HepG2 (cell line): ENCODE measurements around the gene CORO7. TPM values are rescaled to one million over a fixed set of nuclear protein-coding genes. Genes with fewer than 3 reads are reported as not detected.

Source experiments
- AFF4 ChIP-seq: sonication (generic); formaldehyde crosslinking; IDR thresholded peaks from 2 replicates; pipeline ENCODE4 v1.4.0; 2020; ENCODE audit warnings: missing genetic modification reagents
- ELF4 ChIP-seq: sonication (generic); formaldehyde crosslinking; IDR thresholded peaks from 2 replicates; pipeline ENCODE4 v1.5.0; 2020; ENCODE audit warnings: missing genetic modification reagents, mild to moderate bottlenecking, moderate library complexity, borderline replicate concordance
- GATAD2A ChIP-seq: IDR thresholded peaks from 2 replicates; pipeline ENCODE4 v1.6.1; 2016
- GLI4 ChIP-seq: sonication (generic); formaldehyde crosslinking; IDR thresholded peaks from 2 replicates; pipeline ENCODE4 v1.5.1; 2020; ENCODE audit warnings: missing genetic modification reagents, mild to moderate bottlenecking, moderate library complexity, borderline replicate concordance
- GLMP ChIP-seq: sonication (generic); formaldehyde crosslinking; IDR thresholded peaks from 2 replicates; pipeline ENCODE4 v1.9.0; 2021; ENCODE audit warnings: missing genetic modification reagents, mild to moderate bottlenecking, borderline replicate concordance
- HIVEP1 ChIP-seq: sonication (generic); formaldehyde crosslinking; IDR thresholded peaks from 2 replicates; pipeline ENCODE4 v1.4.0; 2020; ENCODE audit warnings: mild to moderate bottlenecking, missing genetic modification reagents
- LCORL ChIP-seq, 2 experiments: fragments of 450-650 bp in 1 of 2; sonication (generic) in 1 of 2; formaldehyde crosslinking in 1 of 2; IDR thresholded peaks; 2 replicates each; pipeline versions ENCODE4 v1.5.0 to v1.6.1; 2017 to 2020; ENCODE audit warnings: antibody characterized with exemption in 1 of 2, missing genetic modification reagents in 1 of 2
- MEIS2 ChIP-seq: sonication (generic); formaldehyde crosslinking; IDR thresholded peaks from 2 replicates; pipeline ENCODE4 v1.9.0; 2021; ENCODE audit warnings: mild to moderate bottlenecking, missing genetic modification reagents
- MTA1 ChIP-seq: sonication (generic); formaldehyde crosslinking; IDR thresholded peaks from 2 replicates; pipeline ENCODE4 v1.4.0; 2020; ENCODE audit warnings: missing genetic modification reagents, mild to moderate bottlenecking, borderline replicate concordance
- NCOA5 ChIP-seq: sonication (generic); formaldehyde crosslinking; IDR thresholded peaks from 2 replicates; pipeline ENCODE4 v1.4.0; 2020; ENCODE audit warnings: missing genetic modification reagents
- NFKB2 ChIP-seq: sonication (generic); formaldehyde crosslinking; IDR thresholded peaks from 2 replicates; pipeline ENCODE4 v1.4.0; 2020; ENCODE audit warnings: missing genetic modification reagents, borderline replicate concordance
- NR2F1 ChIP-seq, 2 experiments: fragments of 450-650 bp in 1 of 2; formaldehyde crosslinking in 1 of 2; IDR thresholded peaks; 2 replicates each; pipeline versions ENCODE4 v1.5.0 to v1.6.1; 2016 to 2020; ENCODE audit warnings: mild to moderate bottlenecking in 1 of 2, missing compliant biosample characterization in 1 of 2, missing genetic modification reagents in 1 of 2, moderate library complexity in 1 of 2
- NR2F2 ChIP-seq: IDR thresholded peaks from 2 replicates; pipeline ENCODE4 v1.6.1; 2012; ENCODE audit warnings: low read depth, inconsistent platforms, borderline replicate concordance
- SMAD1 ChIP-seq: sonication (generic); formaldehyde crosslinking; IDR thresholded peaks from 2 replicates; pipeline ENCODE4 v1.4.0; 2020; ENCODE audit warnings: missing genetic modification reagents, low read depth, mild to moderate bottlenecking, borderline replicate concordance
- SP140L ChIP-seq: sonication (generic); formaldehyde crosslinking; IDR thresholded peaks from 2 replicates; pipeline ENCODE4 v1.4.0; 2020; ENCODE audit warnings: missing genetic modification reagents, borderline replicate concordance
- SRF ChIP-seq: IDR thresholded peaks from 2 replicates; pipeline ENCODE4 v1.6.1; 2011; ENCODE audit warnings: mild to moderate bottlenecking, low read depth, low read length, moderate library complexity
- TEF ChIP-seq: sonication (generic); formaldehyde crosslinking; IDR thresholded peaks from 2 replicates; pipeline ENCODE4 v1.5.0; 2020; ENCODE audit warnings: missing genetic modification reagents
- TGIF2 ChIP-seq: IDR thresholded peaks from 2 replicates; pipeline ENCODE4 v1.6.1; 2016; ENCODE audit warnings: control low read depth, missing compliant biosample characterization
- ZFP62 ChIP-seq: sonication (generic); formaldehyde crosslinking; IDR thresholded peaks from 2 replicates; pipeline ENCODE4 v1.4.0; 2020; ENCODE audit warnings: missing genetic modification reagents
- ZKSCAN8 ChIP-seq: IDR thresholded peaks from 2 replicates; pipeline ENCODE4 v1.6.1; 2016; ENCODE audit warnings: borderline replicate concordance, missing genetic modification reagents, missing compliant biosample characterization
- ZNF207 ChIP-seq: fragments of 450-650 bp; IDR thresholded peaks from 2 replicates; pipeline ENCODE4 v1.6.1; 2016; ENCODE audit warnings: antibody characterized with exemption, borderline replicate concordance
- ZNF335 ChIP-seq: sonication (generic); formaldehyde crosslinking; IDR thresholded peaks from 2 replicates; pipeline ENCODE4 v1.4.0; 2020; ENCODE audit warnings: missing genetic modification reagents
- ZNF382 ChIP-seq: sonication (generic); formaldehyde crosslinking; IDR thresholded peaks from 2 replicates; pipeline ENCODE4 v1.5.0; 2020; ENCODE audit warnings: missing genetic modification reagents, mild to moderate bottlenecking, borderline replicate concordance
- ZNF510 ChIP-seq: sonication (generic); formaldehyde crosslinking; IDR thresholded peaks from 2 replicates; pipeline ENCODE4 v1.4.0; 2020; ENCODE audit warnings: low read depth, mild to moderate bottlenecking, missing genetic modification reagents
- ZNF772 ChIP-seq: sonication (generic); formaldehyde crosslinking; IDR thresholded peaks from 2 replicates; pipeline ENCODE4 v1.5.0; 2020; ENCODE audit warnings: mild to moderate bottlenecking, missing genetic modification reagents
- polyA plus RNA-seq, 8 experiments: library from polyadenylated mRNA; depleted of rRNA in 3 of 8; stranded (reverse) in 7 of 8; unstranded in 1 of 8; fragments of >200 nt; fragmentation: Illumina TruSeq in 4 of 8; extraction: Trizol in 4 of 8; gene quantifications; 2 replicates each; pipeline versions ENCODE4 v1.2.1 to v1.2.3, GENCODE V29; 2011 to 2016; ENCODE audit warnings: low read depth in 4 of 8, missing spikeins in 1 of 8, mixed read lengths in 1 of 8; ENCODE audit not compliant: insufficient read depth in 1 of 8
- total RNA-seq, 5 experiments: library from RNA; depleted of rRNA; stranded (reverse); fragments of >200 nt; fragmentation: Illumina TruSeq; extraction: Trizol; gene quantifications; 2 replicates each; pipeline ENCODE4 v1.2.3, GENCODE V29; 2016; ENCODE audit warnings: low read depth in 1 of 5

Gene CORO7
- total and polyA plus RNA-seq, 2 of the 13 experiments (the other 11 are each of a cell fraction or from before 2014, with no cell fraction given), result 9.9 to 14.3 TPM

- TF ChIP-seq NR2F2 (peak; percentile 64; the same call in 1 of the 2 replicates), NR2F1 (CRISPR knock-in tag; IDR thresholded peaks at IDR 0.05) (peak; percentile 80 to 92; a peak in 3 of 4 replicates), TEF (CRISPR knock-in tag) (no peak; the same call in 1 of the 2 replicates), MTA1 (peak; percentile 83; the same call in 1 of the 2 replicates), ZNF207 (no peak), ZNF772 (peak; percentile 63; the same call in 1 of the 2 replicates), GLI4 (CRISPR knock-in tag) (no peak), NFKB2 (CRISPR knock-in tag) (peak; percentile 55; the same call in 1 of the 2 replicates), ZNF335 (CRISPR knock-in tag) (0 out of 2 replicates have a peak, but pooled peaks have one; percentile 60), ZNF510 (peak; percentile 82; the same call in 1 of the 2 replicates), HIVEP1 (no peak; the same call in 1 of the 2 replicates), ELF4 (CRISPR knock-in tag) (0 out of 2 replicates have a peak, but pooled peaks have one; percentile 85), LCORL (IDR thresholded peaks at IDR 0.05) (no peak), LCORL (CRISPR knock-in tag; IDR thresholded peaks at IDR 0.05) (peak; percentile 73), NCOA5 (CRISPR knock-in tag) (no peak), ZKSCAN8 (CRISPR knock-in tag) (0 out of 2 replicates have a peak, but pooled peaks have one; percentile 35), SMAD1 (CRISPR knock-in tag) (no peak), ZNF382 (CRISPR knock-in tag) (no peak), GATAD2A (CRISPR knock-in tag) (peak; percentile 62), GLMP (CRISPR knock-in tag) (no peak), TGIF2 (CRISPR knock-in tag) (no peak), ZFP62 (no peak), MEIS2 (CRISPR knock-in tag) (peak; percentile 59), SP140L (CRISPR knock-in tag) (0 out of 2 replicates have a peak, but pooled peaks have one; percentile 40), AFF4 (CRISPR knock-in tag) (no peak; the same call in 1 of the 2 replicates), SRF (no peak)
Observed at GRCh38 chr16:4426021-4426684, 9.8 kb upstream of the CORO7 start (continued).
